ENCODE data around the gene SUSD4.

DNA sequence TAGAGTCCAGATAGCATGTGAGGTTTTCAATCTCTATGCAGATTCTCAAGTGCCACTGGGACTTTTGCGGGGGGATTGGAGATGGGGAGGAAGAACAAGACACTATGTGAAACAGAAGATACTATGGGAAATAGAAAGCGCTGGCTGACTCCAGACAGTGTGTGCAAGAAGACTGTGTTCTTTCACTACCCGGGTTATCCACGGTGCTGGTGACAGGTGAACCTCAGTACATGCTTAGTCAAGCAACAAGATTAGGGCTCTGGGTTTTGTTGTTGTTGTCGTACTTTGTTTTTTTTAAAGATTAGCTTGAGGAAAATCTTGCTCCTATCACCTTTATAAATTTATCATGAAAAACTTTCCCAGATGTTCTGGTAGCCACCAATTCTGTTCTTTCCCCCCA lies 56.4 kb downstream of the SUSD4 start:
- TF ChIP-seq, protein P1, sequence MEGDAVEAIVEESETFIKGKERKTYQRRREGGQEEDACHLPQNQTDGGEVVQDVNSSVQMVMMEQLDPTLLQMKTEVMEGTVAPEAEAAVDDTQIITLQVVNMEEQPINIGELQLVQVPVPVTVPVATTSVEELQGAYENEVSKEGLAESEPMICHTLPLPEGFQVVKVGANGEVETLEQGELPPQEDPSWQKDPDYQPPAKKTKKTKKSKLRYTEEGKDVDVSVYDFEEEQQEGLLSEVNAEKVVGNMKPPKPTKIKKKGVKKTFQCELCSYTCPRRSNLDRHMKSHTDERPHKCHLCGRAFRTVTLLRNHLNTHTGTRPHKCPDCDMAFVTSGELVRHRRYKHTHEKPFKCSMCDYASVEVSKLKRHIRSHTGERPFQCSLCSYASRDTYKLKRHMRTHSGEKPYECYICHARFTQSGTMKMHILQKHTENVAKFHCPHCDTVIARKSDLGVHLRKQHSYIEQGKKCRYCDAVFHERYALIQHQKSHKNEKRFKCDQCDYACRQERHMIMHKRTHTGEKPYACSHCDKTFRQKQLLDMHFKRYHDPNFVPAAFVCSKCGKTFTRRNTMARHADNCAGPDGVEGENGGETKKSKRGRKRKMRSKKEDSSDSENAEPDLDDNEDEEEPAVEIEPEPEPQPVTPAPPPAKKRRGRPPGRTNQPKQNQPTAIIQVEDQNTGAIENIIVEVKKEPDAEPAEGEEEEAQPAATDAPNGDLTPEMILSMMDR (IDR thresholded peaks at IDR 0.05): no peak
- no peak for TF ChIP-seq POLR2A (IDR thresholded peaks at IDR 0.05)

Data from adrenal gland (tissue), 5 donors.